Neural progenitor cell (in vitro differentiated cells): ENCODE data around the gene CTNNA1.

Experiments
- EZH2 ChIP-seq: fragments of 200-600 bp; sonication (generic); IDR thresholded peaks from 2 replicates; pipeline ENCODE4 v1.6.1; 2017; ENCODE audit warnings: antibody characterized with exemption, mild to moderate bottlenecking, moderate library complexity
- EZH2phosphoT487 ChIP-seq: fragments of 200-600 bp; sonication (generic); IDR thresholded peaks from 2 replicates; pipeline ENCODE4 v1.6.1; 2017; ENCODE audit warnings: antibody characterized with exemption
- TF ChIP-seq, protein P1 (sequence below): fragments of 200-600 bp; sonication (generic); IDR thresholded peaks from 2 replicates; pipeline ENCODE4 v1.5.1; 2017; ENCODE audit warnings: antibody characterized with exemption, mild to moderate bottlenecking

GRCh38 chr5:138760448-138761110, 7.4 kb downstream of the CTNNA1 start:
- TF ChIP-seq, protein P1, sequence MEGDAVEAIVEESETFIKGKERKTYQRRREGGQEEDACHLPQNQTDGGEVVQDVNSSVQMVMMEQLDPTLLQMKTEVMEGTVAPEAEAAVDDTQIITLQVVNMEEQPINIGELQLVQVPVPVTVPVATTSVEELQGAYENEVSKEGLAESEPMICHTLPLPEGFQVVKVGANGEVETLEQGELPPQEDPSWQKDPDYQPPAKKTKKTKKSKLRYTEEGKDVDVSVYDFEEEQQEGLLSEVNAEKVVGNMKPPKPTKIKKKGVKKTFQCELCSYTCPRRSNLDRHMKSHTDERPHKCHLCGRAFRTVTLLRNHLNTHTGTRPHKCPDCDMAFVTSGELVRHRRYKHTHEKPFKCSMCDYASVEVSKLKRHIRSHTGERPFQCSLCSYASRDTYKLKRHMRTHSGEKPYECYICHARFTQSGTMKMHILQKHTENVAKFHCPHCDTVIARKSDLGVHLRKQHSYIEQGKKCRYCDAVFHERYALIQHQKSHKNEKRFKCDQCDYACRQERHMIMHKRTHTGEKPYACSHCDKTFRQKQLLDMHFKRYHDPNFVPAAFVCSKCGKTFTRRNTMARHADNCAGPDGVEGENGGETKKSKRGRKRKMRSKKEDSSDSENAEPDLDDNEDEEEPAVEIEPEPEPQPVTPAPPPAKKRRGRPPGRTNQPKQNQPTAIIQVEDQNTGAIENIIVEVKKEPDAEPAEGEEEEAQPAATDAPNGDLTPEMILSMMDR = no peak
- TF ChIP-seq EZH2 (no peak), EZH2phosphoT487 (no peak)
